Hepatocyte (in vitro differentiated cells): ENCODE data around the gene ME3. TPM values are rescaled to one million over a fixed set of nuclear protein-coding genes. Genes with fewer than 3 reads are reported as not detected.
A peak's percentile ranks its signal among the peaks of the same experiment; 100 is the strongest.
"Not testable (repeated sequence)": the region's sequence is repeated elsewhere in the genome, so short reads cannot be mapped to it uniquely, and the experiment has no call there.

ENCODE experiments used
- DNase-seq: peaks from one replicate; pipeline ENCODE4 v3.0.0-alpha.2; 2016; ENCODE audit warnings: low spot score
- H2AFZ ChIP-seq: fragments of 200-600 bp; sonication (generic); 2 replicates; pipeline ENCODE4 v1.6.0; 2016; ENCODE audit warnings: antibody characterized with exemption, mild to moderate bottlenecking
- H3K27ac ChIP-seq: fragments of 200-600 bp; sonication (generic); 2 replicates; pipeline ENCODE4 v1.5.1; 2016; ENCODE audit warnings: mild to moderate bottlenecking
- H3K27me3 ChIP-seq: fragments of 200-600 bp; sonication (generic); 2 replicates; pipeline ENCODE4 v1.6.1; 2016
- H3K36me3 ChIP-seq: fragments of 200-600 bp; sonication (generic); replicated peaks from 2 replicates; pipeline ENCODE4 v1.5.1; 2016; ENCODE audit warnings: low read depth; ENCODE audit not compliant: insufficient read depth
- H3K4me1 ChIP-seq: fragments of 200-600 bp; sonication (generic); 2 replicates; pipeline ENCODE4 v1.5.1; 2016; ENCODE audit warnings: mild to moderate bottlenecking, moderate library complexity; ENCODE audit not compliant: insufficient read depth
- H3K4me2 ChIP-seq: fragments of 200-600 bp; sonication (generic); 2 replicates; pipeline ENCODE4 v1.6.0; 2016
- H3K4me3 ChIP-seq: fragments of 200-600 bp; sonication (generic); 2 replicates; pipeline ENCODE4 v1.5.1; 2016; ENCODE audit warnings: mild to moderate bottlenecking
- H3K79me2 ChIP-seq: fragments of 200-600 bp; sonication (generic); 2 replicates; pipeline ENCODE4 v1.6.0; 2017; ENCODE audit warnings: mild to moderate bottlenecking
- H3K9me2 ChIP-seq: fragments of 200-600 bp; sonication (generic); replicated peaks from 2 replicates; pipeline ENCODE4 v1.6.0; 2017; ENCODE audit warnings: mild to moderate bottlenecking; ENCODE audit not compliant: insufficient read depth
- H3K9me3 ChIP-seq: fragments of 200-600 bp; sonication (generic); 2 replicates; pipeline ENCODE4 v1.5.1; 2016; ENCODE audit warnings: low read depth, mild to moderate bottlenecking
- H4K20me1 ChIP-seq: fragments of 200-600 bp; sonication (generic); 2 replicates; pipeline ENCODE4 v1.6.0; 2016; ENCODE audit warnings: mild to moderate bottlenecking; ENCODE audit not compliant: insufficient read depth, poor library complexity, severe bottlenecking
- CTCF ChIP-seq: fragments of 200-600 bp; sonication (generic); IDR thresholded peaks from 2 replicates; pipeline ENCODE4 v1.5.1; 2016; ENCODE audit warnings: antibody characterized with exemption, mild to moderate bottlenecking; ENCODE audit not compliant: poor library complexity
- EZH2 ChIP-seq: fragments of 200-600 bp; sonication (generic); IDR thresholded peaks from 2 replicates; pipeline ENCODE4 v1.6.1; 2016; ENCODE audit warnings: antibody characterized with exemption, mild to moderate bottlenecking, borderline replicate concordance
- EZH2phosphoT487 ChIP-seq: fragments of 200-600 bp; sonication (generic); IDR thresholded peaks from one replicate; pipeline ENCODE4 v1.6.1; 2018; ENCODE audit warnings: antibody characterized with exemption, mild to moderate bottlenecking, low read depth, moderate library complexity; ENCODE audit not compliant: unreplicated experiment, severe bottlenecking
- WGBS: methylation state at CpG from one replicate; pipeline ENCODE4 v1.1.6; 2016; ENCODE audit warnings: low lambda C conversion rate; ENCODE audit errors: missing lambda C conversion rate; 5-methylcytosine and 5-hydroxymethylcytosine counted together
- polyA plus RNA-seq: library from polyadenylated mRNA; unstranded; fragments of >200 nt; fragmentation: Nextera tagmentation; extraction: Ambion mirVana; gene quantifications from 2 replicates; pipeline ENCODE4 v1.2.1, GENCODE V29; 2016
- total RNA-seq: library from RNA; depleted of rRNA; stranded (reverse); fragments of >200 nt; gene quantifications from 2 replicates; pipeline ENCODE4 v1.2.3, GENCODE V29; 2014

Gene ME3
- total and polyA plus RNA-seq, 2 experiments from 2014 or later, result 10.3 to 16.1 TPM

- 31% methylated on average over 2 of the region's 2 CpGs for WGBS
- TF ChIP-seq EZH2phosphoT487 (no peak), EZH2 (no peak), CTCF (no peak)
- Histone ChIP-seq H3K27me3 (no peaks in the 10 kb centered on the region), H4K20me1 (no peaks in the 10 kb centered on the region), H3K27ac (peak overlapping the region; percentile 85), H3K9me2 (no peaks in the 10 kb centered on the region), H3K4me2 (peak overlapping the region; percentile 22), H3K4me1 (peaks cover 19% of the 10 kb centered on the region), H3K36me3 (no peaks in the 10 kb centered on the region), H2AFZ (no peak overlapping the region), H3K4me3 (no peak overlapping the region), H3K9me3 (no peaks in the 10 kb centered on the region), H3K79me2 (no peaks in the 10 kb centered on the region)
- DNase-seq, result peak; percentile 44
These were observed 147.6 kb downstream of the ME3 start for GRCh38 chr11:86524620-86525352.

GRCh38 chr11:86523738-86524619 is 148.4 kb downstream of the ME3 start:
- no peak for TF ChIP-seq EZH2phosphoT487
- no peak for TF ChIP-seq CTCF
- TF ChIP-seq EZH2, result no peak
- H3K27ac ChIP-seq, result peak overlapping the region; percentile 85
- no peak overlapping the region for H3K4me3 ChIP-seq
- DNase-seq, result peak; percentile 78
- H2AFZ ChIP-seq, result no peak overlapping the region
- H3K79me2 ChIP-seq, result no peaks in the 10 kb centered on the region
- H4K20me1 ChIP-seq, result no peaks in the 10 kb centered on the region
- no peaks in the 10 kb centered on the region for H3K27me3 ChIP-seq
- H3K4me2 ChIP-seq, result peak overlapping the region; percentile 22
- WGBS, result 24% methylated on average over 5 of the region's 5 CpGs
- no peaks in the 10 kb centered on the region for H3K9me3 ChIP-seq
- no peaks in the 10 kb centered on the region for H3K36me3 ChIP-seq
- peaks cover 19% of the 10 kb centered on the region for H3K4me1 ChIP-seq
- H3K9me2 ChIP-seq, result no peaks in the 10 kb centered on the region

- not testable (repeated sequence) for H3K27ac ChIP-seq, H2AFZ ChIP-seq, H3K27me3 ChIP-seq, H3K79me2 ChIP-seq, H3K4me3 ChIP-seq, H3K9me3 ChIP-seq, H3K36me3 ChIP-seq, H4K20me1 ChIP-seq, H3K4me2 ChIP-seq, DNase-seq, H3K9me2 ChIP-seq
- 100% methylated on average over 5 of the region's 5 CpGs for WGBS
- peaks cover 25% of the 10 kb centered on the region for H3K4me1 ChIP-seq
These were observed 149.9 kb downstream of the ME3 start for GRCh38 chr11:86522512-86522911.
